Frontal cortex (tissue), 1 donor: Measurements from ENCODE around the gene CTU2. TPM values are rescaled to one million over a fixed set of nuclear protein-coding genes. Genes with fewer than 3 reads are reported as not detected.

ENCODE experiments used
- total RNA-seq: library from RNA; depleted of rRNA; stranded (reverse); fragments of >200 nt; gene quantifications from one replicate; pipeline ENCODE4 v1.2.3, GENCODE V29; 2014

Gene CTU2
- total RNA-seq, 1 donor from 2014 or later = 15.1 TPM

Other genes with a start within 250 kb of the CTU2 start
- gene ZC3H18, start 136.1 kb upstream of the CTU2 start, total RNA-seq = 13.9 TPM
- gene IL17C, start 67.9 kb upstream of the CTU2 start, total RNA-seq = not detected
- gene CYBA, start 55.5 kb upstream of the CTU2 start, total RNA-seq = 24.9 TPM
- 66.0 TPM for gene MVD, start 43.4 kb upstream of the CTU2 start, total RNA-seq
- gene SNAI3, start 20.0 kb upstream of the CTU2 start, total RNA-seq = not detected
- gene RNF166, start 95 bp upstream of the CTU2 start, total RNA-seq = 10.2 TPM
- gene PIEZO1, start 78.7 kb downstream of the CTU2 start, total RNA-seq = 4.1 TPM
- 1.2 TPM for gene CDT1, start 97.3 kb downstream of the CTU2 start, total RNA-seq
- 15.9 TPM for gene APRT, start 105.4 kb downstream of the CTU2 start, total RNA-seq
- 5.7 TPM for gene GALNS, start 150.4 kb downstream of the CTU2 start, total RNA-seq
- 26.5 TPM for gene TRAPPC2L, start 150.6 kb downstream of the CTU2 start, total RNA-seq
- gene PABPN1L, start 160.2 kb downstream of the CTU2 start, total RNA-seq = not detected